K562 (cell line): ENCODE data around the gene NLRX1. TPM values are rescaled to one million over a fixed set of nuclear protein-coding genes. Genes with fewer than 3 reads are reported as not detected.
"Not testable (repeated sequence)": the region's sequence is repeated elsewhere in the genome, so short reads cannot be mapped to it uniquely, and the experiment has no call there.

Source experiments
- ATAC-seq: fragments of 200-7000 bp; cut with Tn5 transposase; 3 replicates; pipeline ENCODE4 v1.9.1; 2020; ENCODE audit warnings: moderate library complexity
- BruUV-seq: library from RNA; stranded (reverse); fragments of 400-500 nt; replicated peaks from 2 replicates; lab custom pipeline; 2021; lab: Mats Ljungman, UMichigan
- CTCF ChIA-PET: fragments of 300-600 bp; formaldehyde crosslinking; extraction: SDS; loops from one replicate; lab custom pipeline; 2021; ENCODE audit warnings: low intra/inter-chr PET ratio; lab: Yijun Ruan, JAX
- POLR2A ChIA-PET: fragments of 300-600, 350-650 bp; sonication (Branson Sonifier 250); formaldehyde crosslinking; extraction: SDS; loops from one replicate; lab custom pipeline; 2021; ENCODE audit warnings: antibody characterized with exemption, inconsistent platforms; lab: Yijun Ruan, JAX
- DNase-seq, 4 experiments: peaks; one replicate each; pipeline versions ENCODE4 v3.0.0 to v3.0.0-alpha.2; 2011 to 2018; ENCODE audit warnings: low spot score in 3 of 4, mixed read lengths in 3 of 4; ENCODE audit errors: extremely low read depth in 1 of 4
- FAIRE-seq: peaks from 2 replicates; lab custom pipeline; 2011; peaks lifted over from hg19 to GRCh38; lab: Jason Lieb, UNC
- H2AFZ ChIP-seq: 2 replicates; pipeline ENCODE4 v1.6.0; 2011; ENCODE audit warnings: low read depth, low read length, control low read depth, inconsistent platforms
- H3K27ac ChIP-seq: fragments of 200-600 bp; 3 replicates; pipeline ENCODE4 v1.8.0; 2011; ENCODE audit warnings: low read depth, mild to moderate bottlenecking, control low read depth, inconsistent platforms, low read length, moderate library complexity, mixed read lengths; ENCODE audit errors: extremely low read depth
- H3K27me3 ChIP-seq, 2 experiments: fragments of 300-600 bp in 1 of 2; 2 replicates in 1 of 2; 3 replicates in 1 of 2; pipeline versions ENCODE4 v1.6.0 to v1.8.0; 2011; ENCODE audit warnings: inconsistent platforms in 2 of 2, low read length in 2 of 2, mild to moderate bottlenecking in 1 of 2, mixed read lengths in 1 of 2, moderate library complexity in 1 of 2; ENCODE audit not compliant: control insufficient read depth in 2 of 2, insufficient read depth in 2 of 2
- H3K36me3 ChIP-seq: fragments of 300-600 bp; 3 replicates; pipeline ENCODE4 v1.8.0; 2011; ENCODE audit warnings: mild to moderate bottlenecking, low read length, inconsistent platforms; ENCODE audit not compliant: control insufficient read depth, insufficient read depth
- H3K4me1 ChIP-seq, 2 experiments: fragments of 200-600 bp in 1 of 2; replicated peaks in 1 of 2; 2 replicates in 1 of 2; 3 replicates in 1 of 2; pipeline versions ENCODE4 v1.5.1 to v1.8.0; 2011; ENCODE audit warnings: inconsistent platforms in 2 of 2, low read length in 2 of 2, mild to moderate bottlenecking in 1 of 2, mixed read lengths in 1 of 2, moderate library complexity in 1 of 2; ENCODE audit not compliant: control insufficient read depth in 2 of 2, insufficient read depth in 2 of 2
- H3K4me2 ChIP-seq: 2 replicates; pipeline ENCODE4 v1.6.1; 2011; ENCODE audit warnings: low read length, control low read depth, inconsistent platforms, mixed read lengths; ENCODE audit not compliant: insufficient read depth
- H3K4me3 ChIP-seq: fragments of 200-600 bp; sonication (generic), shearing (Covaris generic); 2 replicates; pipeline ENCODE4 v1.5.1; 2016; ENCODE audit warnings: control low read depth, inconsistent platforms
- H3K79me2 ChIP-seq: fragments of 200-600 bp; 3 replicates; pipeline ENCODE4 v1.8.0; 2011; ENCODE audit warnings: low read length, inconsistent platforms; ENCODE audit not compliant: control insufficient read depth, insufficient read depth
- H3K9ac ChIP-seq, 2 experiments: 2 replicates each; pipeline versions ENCODE4 v1.6.0 to v1.6.1; 2011; ENCODE audit warnings: low read depth in 2 of 2, low read length in 2 of 2, control low read depth in 1 of 2, inconsistent platforms in 1 of 2, mild to moderate bottlenecking in 1 of 2, mixed read lengths in 1 of 2; ENCODE audit not compliant: insufficient read depth in 1 of 2
- H3K9me1 ChIP-seq: one replicate; pipeline ENCODE4 v1.6.0; 2011; ENCODE audit warnings: inconsistent platforms, mild to moderate bottlenecking, low read length, moderate library complexity; ENCODE audit not compliant: control insufficient read depth, insufficient read depth
- H3K9me3 ChIP-seq: replicated peaks from 2 replicates; pipeline ENCODE4 v1.5.1; 2011; ENCODE audit warnings: low read depth, low read length, inconsistent platforms; ENCODE audit not compliant: control insufficient read depth, insufficient read depth
- H4K20me1 ChIP-seq: replicated peaks from 2 replicates; pipeline ENCODE4 v1.6.1; 2011; ENCODE audit warnings: low read length, inconsistent platforms, mixed read lengths; ENCODE audit not compliant: control insufficient read depth, insufficient read depth
- ATF3 ChIP-seq, 2 experiments: fragments of 450-650 bp in 1 of 2; sonication (generic) in 1 of 2; formaldehyde crosslinking in 1 of 2; IDR thresholded peaks in 1 of 2; conservative IDR thresholded peaks in 1 of 2; 2 replicates each; pipeline versions ENCODE4 v1.6.1 to v1.8.1; 2016 to 2023; ENCODE audit warnings: mild to moderate bottlenecking in 2 of 2, moderate library complexity in 2 of 2, inconsistent platforms in 1 of 2, missing genetic modification reagents in 1 of 2
- CEBPB ChIP-seq: fragments of 450-650 bp; IDR thresholded peaks from 2 replicates; pipeline ENCODE4 v1.6.1; 2016; ENCODE audit warnings: missing genetic modification characterization, missing compliant biosample characterization
- SAFB2 ChIP-seq: fragments of 200-400 bp; formaldehyde crosslinking; IDR thresholded peaks from 2 replicates; pipeline ENCODE4 v1.6.1; 2018; ENCODE audit warnings: borderline replicate concordance, low read length, low read depth, moderate library complexity; ENCODE audit not compliant: severe bottlenecking
- ZKSCAN8 ChIP-seq: fragments of 200-800 bp; sonication (Bioruptor generic); IDR thresholded peaks from 2 replicates; pipeline ENCODE4 v1.6.1; 2016; ENCODE audit warnings: missing genetic modification characterization, missing compliant biosample characterization
- WGBS: fragments of 100-300 bp; shearing (Covaris generic); methylation state at CpG from one replicate; pipeline ENCODE4 v1.1.6; 2016; ENCODE audit warnings: low coverage, mixed read lengths; ENCODE audit not compliant: insufficient coverage; ENCODE audit errors: missing lambda C conversion rate; 5-methylcytosine and 5-hydroxymethylcytosine counted together
- in situ Hi-C: fragments of 300-500 bp; cut with MboI; formaldehyde crosslinking; loops from 4 replicates; pipeline ENCODE4 v1.15.0; 2018; ENCODE audit warnings: inconsistent platforms, mixed read lengths
- intact Hi-C: fragments of 100-400 bp; cut with micrococcal nuclease; formaldehyde crosslinking; loops from 2 replicates; pipeline ENCODE4 v1.14.2; 2022
- polyA plus RNA-seq, 8 experiments: library from polyadenylated mRNA; depleted of rRNA in 4 of 8; stranded (reverse) in 5 of 8; unstranded in 3 of 8; fragments of >200 nt; fragmentation: Nextera tagmentation in 2 of 8; fragmentation: Illumina TruSeq in 1 of 8; extraction: Ambion mirVana in 2 of 8; extraction: Trizol in 1 of 8; gene quantifications; 2 replicates each; pipeline versions ENCODE4 v1.2.1 to v1.2.3, GENCODE V29; 2011 to 2014; ENCODE audit warnings: inconsistent platforms in 1 of 8, missing spikeins in 1 of 8
- total RNA-seq, 7 experiments: library from RNA; depleted of rRNA in 6 of 7; stranded (reverse); fragments of >200 nt in 6 of 7; fragmentation: Illumina TruSeq in 2 of 7; extraction: Trizol in 2 of 7; gene quantifications; 2 replicates each; pipeline versions ENCODE4 v1.2.1 to v1.2.3, GENCODE V29; 2011 to 2021; ENCODE audit warnings: low replicate concordance in 1 of 7

Gene NLRX1
- total and polyA plus RNA-seq, 9 of the 15 experiments (the other 6 are each of a cell fraction or from before 2014, with no cell fraction given) = 0.04 to 2.3 (median 0.69) TPM

- TF ChIP-seq ZKSCAN8 (CRISPR knock-in tag) (peak; percentile 89), ATF3 (IDR thresholded peaks at IDR 0.05) (peak; percentile 15; the same call in 1 of the 2 replicates)
- TF ChIP-seq ATF3 (CRISPR knock-in tag; conservative IDR thresholded peaks at IDR 0.05) = not testable (repeated sequence)
- TF ChIP-seq, all 486 proteins: peak for 2; not testable (repeated sequence) for 484
- H3K9me1 ChIP-seq, ATAC-seq, H3K79me2 ChIP-seq, H3K27ac ChIP-seq, H3K4me2 ChIP-seq, H2AFZ ChIP-seq, H3K36me3 ChIP-seq, H3K9me3 ChIP-seq, H3K27me3 ChIP-seq, intact Hi-C loops, BruUV-seq, CTCF ChIA-PET, H3K4me3 ChIP-seq, FAIRE-seq, H3K9ac ChIP-seq, H4K20me1 ChIP-seq, in situ Hi-C loops: not testable (repeated sequence)
- peaks cover 4 to 24% of the 10 kb centered on the region in 2 experiments; a peak in 4 of 5 replicates for H3K4me1 ChIP-seq
- DNase-seq = peak in 1 of 4 experiments; percentile 24
- POLR2A ChIA-PET = interaction anchor here (0.8 to 1.7 kb wide), 4 partner anchors 11 to 85 kb away, joined by 3 to 5 read pairs (median 4); partner anchors contain the start of gene NLRX1
- WGBS = 38% methylated on average over 14 of the region's 14 CpGs
Measured at GRCh38 chr11:119191265-119191664, 22.7 kb downstream of the NLRX1 start.

GRCh38 chr11:119192111-119192510 lies 23.6 kb downstream of the NLRX1 start:
- no peak for ATAC-seq
- Histone ChIP-seq H3K36me3 (no peaks in the 10 kb centered on the region), H4K20me1 (no peaks in the 10 kb centered on the region), H3K4me1 (peaks cover 2 to 19% of the 10 kb centered on the region in 2 experiments; a peak in 4 of 5 replicates), H3K9me1 (no peaks in the 10 kb centered on the region), H3K9ac (no peak overlapping the region), H3K4me2 (no peak overlapping the region), H3K79me2 (no peaks in the 10 kb centered on the region), H3K27ac (no peak overlapping the region), H2AFZ (no peak overlapping the region), H3K9me3 (no peaks in the 10 kb centered on the region), H3K27me3 (no peaks in the 10 kb centered on the region; a peak in 1 of 5 replicates), H3K4me3 (no peak overlapping the region)
- intact Hi-C loops = no loop called here
- in situ Hi-C loops = no loop called here
- FAIRE-seq = no peak
- CTCF ChIA-PET = no interaction called here
- no peak for DNase-seq
- BruUV-seq = no TSS peak
- WGBS = 89% methylated on average over 3 of the region's 3 CpGs
- no peak for TF ChIP-seq SAFB2
- TF ChIP-seq CEBPB (tag) = peak; percentile 44; the same call in 1 of the 2 replicates
- POLR2A ChIA-PET = no interaction called here
